A673 (cell line): ENCODE data around the gene PIGK.

Experiments used
- EZH2 ChIP-seq: fragments of 200-600 bp; sonication (generic); IDR thresholded peaks from 2 replicates; pipeline ENCODE4 v1.6.1; 2017; ENCODE audit warnings: borderline replicate concordance, low read depth, mild to moderate bottlenecking, mixed read lengths, antibody characterized with exemption, low read length; ENCODE audit not compliant: poor library complexity, severe bottlenecking
- TF ChIP-seq, protein P1 (sequence below): fragments of 300-800, 200-600 bp; sonication (generic); conservative IDR thresholded peaks from 2 replicates; pipeline ENCODE4 v1.5.1; 2017; ENCODE audit warnings: low read depth, mild to moderate bottlenecking, antibody characterized with exemption, low read length, moderate library complexity, mixed read lengths

DNA sequence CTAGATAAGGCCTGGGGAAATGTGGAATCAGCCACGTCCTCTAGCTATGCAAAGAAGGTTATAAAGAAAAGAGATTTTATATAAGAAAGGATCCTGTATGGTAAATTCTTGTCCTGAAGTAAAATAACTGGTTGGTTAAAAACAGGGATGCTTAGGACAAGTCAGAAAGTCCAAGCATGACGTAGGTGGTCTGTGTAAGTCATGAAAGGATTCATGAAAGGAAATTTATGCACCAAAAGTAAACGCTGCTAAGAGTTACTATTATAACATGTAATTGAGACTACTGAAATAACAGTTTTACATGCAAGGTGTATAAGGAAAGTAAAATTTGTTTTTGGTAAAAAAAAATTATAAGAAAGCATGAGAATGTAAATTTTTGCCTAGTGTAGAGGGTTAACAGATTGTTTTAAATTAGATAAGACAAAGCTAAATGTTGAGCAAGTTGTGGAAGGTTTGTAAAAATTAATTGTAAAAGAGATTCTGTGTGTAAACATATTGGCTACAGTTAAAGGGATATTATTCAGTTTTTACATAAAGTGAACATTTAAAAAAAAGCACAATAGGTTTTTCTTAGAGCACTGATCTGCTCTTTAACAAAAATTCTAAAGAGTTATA is 43.9 kb downstream of the PIGK start:
- TF ChIP-seq EZH2, result no peak
- TF ChIP-seq, protein P1, sequence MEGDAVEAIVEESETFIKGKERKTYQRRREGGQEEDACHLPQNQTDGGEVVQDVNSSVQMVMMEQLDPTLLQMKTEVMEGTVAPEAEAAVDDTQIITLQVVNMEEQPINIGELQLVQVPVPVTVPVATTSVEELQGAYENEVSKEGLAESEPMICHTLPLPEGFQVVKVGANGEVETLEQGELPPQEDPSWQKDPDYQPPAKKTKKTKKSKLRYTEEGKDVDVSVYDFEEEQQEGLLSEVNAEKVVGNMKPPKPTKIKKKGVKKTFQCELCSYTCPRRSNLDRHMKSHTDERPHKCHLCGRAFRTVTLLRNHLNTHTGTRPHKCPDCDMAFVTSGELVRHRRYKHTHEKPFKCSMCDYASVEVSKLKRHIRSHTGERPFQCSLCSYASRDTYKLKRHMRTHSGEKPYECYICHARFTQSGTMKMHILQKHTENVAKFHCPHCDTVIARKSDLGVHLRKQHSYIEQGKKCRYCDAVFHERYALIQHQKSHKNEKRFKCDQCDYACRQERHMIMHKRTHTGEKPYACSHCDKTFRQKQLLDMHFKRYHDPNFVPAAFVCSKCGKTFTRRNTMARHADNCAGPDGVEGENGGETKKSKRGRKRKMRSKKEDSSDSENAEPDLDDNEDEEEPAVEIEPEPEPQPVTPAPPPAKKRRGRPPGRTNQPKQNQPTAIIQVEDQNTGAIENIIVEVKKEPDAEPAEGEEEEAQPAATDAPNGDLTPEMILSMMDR, result no peak
